HG03521 (cell line): ENCODE measurements around the gene IGFBP4.

Experiments used
- ATAC-seq: cut with Tn5 transposase; IDR thresholded peaks from one replicate; pipeline ENCODE4 v1.9.1; 2021; ENCODE audit warnings: mild to moderate bottlenecking, moderate library complexity; ENCODE audit not compliant: unreplicated experiment

The IGFBP4 gene

DNA sequence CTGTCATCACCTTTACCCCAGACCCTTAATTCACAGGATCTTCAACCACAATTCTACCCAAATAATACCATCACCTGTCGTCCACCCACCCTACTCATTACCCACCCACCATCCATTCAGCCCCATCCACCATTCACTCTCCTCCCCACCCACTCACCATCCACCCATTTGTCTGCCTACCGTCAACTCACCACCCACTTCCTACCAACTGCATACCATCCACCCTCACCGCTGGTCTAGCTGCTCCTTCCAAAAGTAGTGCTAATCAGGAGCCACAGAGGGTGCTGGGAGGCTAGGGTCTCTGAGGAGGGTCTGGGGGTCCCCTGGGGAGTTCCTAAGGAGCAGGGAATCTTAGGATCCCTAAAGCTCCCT, 12.0 kb upstream of the IGFBP4 start:
- ATAC-seq: no peak

DNA sequence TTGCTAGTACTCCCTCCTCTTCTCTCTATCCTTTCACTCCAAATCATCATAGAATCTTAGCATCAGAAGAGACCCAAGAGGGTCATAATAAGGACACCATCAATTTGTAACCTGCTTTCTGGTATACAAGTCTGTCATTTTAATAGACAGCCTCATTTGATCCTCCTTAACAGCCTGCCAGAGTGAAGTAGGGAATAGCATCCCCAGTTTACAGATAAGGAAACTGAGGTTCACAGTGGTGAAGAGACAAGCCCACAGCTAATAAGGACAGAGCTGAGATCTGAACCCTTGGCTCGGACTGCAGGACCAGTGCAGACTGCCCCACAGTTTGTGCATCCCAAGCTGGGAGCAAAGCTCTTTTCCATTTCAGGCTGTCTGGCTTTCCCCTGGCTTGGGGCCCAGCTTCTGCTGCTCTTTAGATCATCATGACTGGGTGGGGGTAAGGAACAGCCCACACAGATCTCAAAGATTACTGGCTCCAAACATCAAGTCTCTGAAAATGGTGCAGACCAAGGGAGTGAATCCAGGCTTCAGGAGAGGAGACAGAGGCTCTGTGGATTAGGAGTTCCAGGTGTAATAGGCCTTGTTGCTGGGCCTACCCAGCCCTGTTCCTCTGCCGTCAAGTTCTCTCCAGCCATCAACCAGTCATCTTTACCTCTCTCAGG, 10.3 kb upstream of the IGFBP4 start:
- no peak for ATAC-seq

GRCh38 chr17:40433551-40434415, 9.5 kb upstream of the IGFBP4 start:
- ATAC-seq: no peak

DNA sequence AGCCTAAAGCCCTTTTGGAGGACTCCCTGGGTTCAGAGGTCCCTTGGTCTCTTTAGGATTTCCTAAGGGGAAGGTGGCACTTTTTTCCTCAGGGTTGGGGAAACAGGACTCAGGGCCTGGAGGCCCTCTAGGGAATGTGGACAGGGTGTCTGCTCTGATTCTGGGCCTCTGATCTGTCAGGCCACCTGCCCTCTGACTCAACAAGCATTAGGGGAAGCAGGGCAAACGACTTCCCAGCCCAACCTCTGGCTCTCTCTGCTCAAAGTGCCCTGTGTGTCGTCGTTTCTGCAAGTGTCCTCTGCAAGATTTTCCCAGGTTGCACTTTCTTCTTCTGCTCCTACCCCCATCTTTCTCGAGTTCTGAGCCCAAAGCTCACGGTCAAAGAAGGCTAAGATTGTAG, 6.6 kb upstream of the IGFBP4 start:
- no peak for ATAC-seq

DNA sequence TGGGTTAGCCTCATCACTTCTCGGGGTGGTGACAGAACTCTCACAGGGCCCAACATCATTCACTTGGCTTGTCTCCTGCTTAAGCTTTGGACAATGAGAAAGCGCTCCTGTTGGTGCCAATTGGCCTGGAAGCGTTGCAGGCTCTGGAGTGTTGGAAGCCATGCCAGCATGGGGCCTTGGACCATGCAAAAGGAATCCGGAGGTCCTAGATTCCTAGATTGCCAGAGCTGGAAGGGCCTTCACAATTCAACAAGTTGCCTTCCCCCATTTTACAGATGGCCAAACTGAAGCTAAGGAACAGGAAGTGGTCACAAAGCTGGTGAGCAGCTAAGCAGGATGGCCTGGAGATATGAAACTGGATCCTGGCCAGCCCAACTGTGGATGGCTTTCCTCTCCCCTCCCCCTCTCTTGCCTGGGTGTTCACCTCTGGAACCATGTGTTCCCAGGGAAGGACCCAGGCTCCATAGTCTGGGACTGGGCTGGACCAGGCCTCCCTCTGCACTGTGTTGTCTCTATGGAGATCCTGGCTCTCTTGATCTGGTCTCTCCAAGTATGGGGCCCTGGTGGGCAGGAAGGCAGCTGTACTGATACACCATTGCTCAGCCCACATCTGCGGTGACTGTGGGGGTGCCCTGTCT, 6.0 kb upstream of the IGFBP4 start:
- no peak for ATAC-seq

DNA sequence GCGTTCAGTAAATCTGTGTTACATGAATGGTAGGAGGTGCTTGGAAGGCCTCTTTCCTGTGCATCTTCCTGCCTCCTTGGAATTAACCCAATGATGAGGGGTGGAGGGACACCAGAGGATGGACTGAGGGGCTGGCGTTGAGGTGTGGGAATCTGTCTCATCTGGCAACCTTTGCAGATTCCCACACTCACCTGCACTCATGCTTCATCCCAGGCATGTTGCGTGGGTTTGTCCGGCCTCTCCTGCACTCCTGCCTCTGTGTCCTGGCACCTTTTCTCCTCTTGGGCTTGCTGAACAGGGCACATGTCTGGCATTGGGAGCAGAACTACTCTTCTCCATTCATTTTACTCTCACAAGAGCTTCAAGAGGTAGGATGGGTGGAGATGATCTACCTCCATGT, 3.1 kb upstream of the IGFBP4 start:
- ATAC-seq: no peak

DNA sequence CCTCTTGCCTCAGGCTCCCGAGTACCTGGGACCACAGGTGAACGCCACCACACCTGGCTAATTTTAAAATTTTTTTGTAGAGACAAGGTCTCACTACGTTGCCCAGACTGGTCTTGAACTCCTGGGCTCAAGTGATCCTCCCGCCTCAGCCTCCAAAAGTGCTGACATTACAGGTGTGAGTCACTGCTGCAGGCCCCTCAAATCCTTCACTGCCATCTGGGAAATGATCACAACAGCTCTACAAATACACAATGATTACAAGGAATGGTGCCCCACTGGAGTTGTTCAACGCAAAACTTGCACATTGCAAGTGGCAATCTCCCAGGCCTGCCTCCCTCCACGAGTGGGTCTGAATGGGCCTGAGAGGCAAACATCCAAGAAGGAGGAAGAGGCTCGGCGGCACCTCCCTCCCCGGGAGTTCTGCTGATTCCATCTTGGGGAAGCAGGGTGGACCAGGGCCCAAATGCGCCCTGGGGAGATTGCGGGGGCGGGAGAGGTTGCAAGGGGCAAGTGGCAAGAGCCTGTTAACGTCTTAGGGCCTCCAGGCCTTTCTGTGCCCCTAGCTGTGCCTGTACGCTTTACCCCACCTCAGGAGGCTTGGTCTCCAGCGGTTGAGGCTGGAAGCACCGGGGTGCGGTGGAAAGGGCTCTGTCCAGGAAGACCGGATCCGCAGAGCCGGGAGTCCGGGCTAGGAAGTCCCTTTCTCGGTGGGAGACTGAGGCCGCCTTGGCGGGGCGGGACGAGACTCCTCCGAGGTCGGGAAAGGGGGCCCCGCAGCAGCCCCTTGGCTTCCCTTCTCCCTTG, 656 bp upstream of the IGFBP4 start:
- ATAC-seq: no peak

GRCh38 chr17:40443988-40444899, 994 bp downstream of the IGFBP4 start:
- ATAC-seq: no peak

DNA sequence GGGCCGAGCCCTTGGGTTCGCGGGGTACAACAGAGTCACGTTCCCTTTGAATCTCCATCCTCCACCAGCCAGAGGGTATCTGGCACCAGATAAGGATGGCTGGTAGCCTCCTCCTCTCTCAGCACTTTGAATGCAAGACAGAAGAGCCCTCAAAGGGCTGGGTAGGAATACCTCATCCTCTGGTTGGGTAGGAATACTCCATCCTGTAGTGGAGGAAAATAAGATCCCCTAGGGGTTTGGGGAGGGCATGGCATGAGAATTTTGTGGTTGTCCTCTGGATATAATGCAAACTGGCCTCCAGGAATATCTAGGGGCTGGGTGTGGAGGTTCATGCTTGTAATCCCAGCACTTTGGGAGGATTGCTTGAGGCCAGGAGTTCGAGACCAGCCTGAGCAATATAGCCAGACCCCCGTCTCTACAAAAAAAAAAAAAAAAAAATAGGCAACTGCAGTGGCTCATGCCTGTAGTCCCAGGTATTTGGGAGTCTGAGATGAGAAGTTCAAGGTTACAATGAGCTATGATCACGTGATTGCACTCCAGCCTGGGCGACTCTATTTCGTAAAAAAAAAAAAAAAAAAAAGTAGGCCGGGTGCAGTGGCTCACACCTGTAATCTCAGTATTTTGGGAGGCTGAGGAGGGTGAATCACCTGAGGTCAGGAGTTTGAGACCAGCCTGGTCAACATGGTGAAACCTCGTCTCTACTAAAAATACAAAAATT, 2.7 kb downstream of the IGFBP4 start:
- no peak for ATAC-seq

GRCh38 chr17:40447148-40447644, 3.9 kb downstream of the IGFBP4 start:
- no peak for ATAC-seq

- ATAC-seq: no peak
Observed at GRCh38 chr17:40447806-40448205, 4.6 kb downstream of the IGFBP4 start.

DNA sequence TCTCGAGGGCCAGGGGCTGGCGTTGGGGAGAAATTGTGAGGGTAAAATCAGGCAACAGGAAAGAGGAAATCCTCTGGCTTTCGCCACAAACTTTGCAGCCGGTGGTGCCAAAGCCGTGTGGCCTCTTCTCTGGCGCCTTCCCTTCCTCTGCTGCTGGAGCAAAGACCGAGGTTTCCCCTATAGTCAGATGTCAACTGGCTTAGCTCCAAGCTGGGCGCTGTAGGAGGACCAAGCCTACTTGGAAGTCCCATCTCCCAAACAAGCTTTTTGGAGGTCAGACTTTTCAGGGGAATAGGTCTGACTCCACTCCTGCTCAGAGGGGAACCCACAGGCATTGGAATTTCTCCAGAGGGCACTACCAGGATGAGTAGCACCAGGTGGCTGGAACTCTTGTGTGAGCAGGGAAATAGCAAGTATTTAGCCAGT, 5.0 kb downstream of the IGFBP4 start:
- no peak for ATAC-seq

DNA sequence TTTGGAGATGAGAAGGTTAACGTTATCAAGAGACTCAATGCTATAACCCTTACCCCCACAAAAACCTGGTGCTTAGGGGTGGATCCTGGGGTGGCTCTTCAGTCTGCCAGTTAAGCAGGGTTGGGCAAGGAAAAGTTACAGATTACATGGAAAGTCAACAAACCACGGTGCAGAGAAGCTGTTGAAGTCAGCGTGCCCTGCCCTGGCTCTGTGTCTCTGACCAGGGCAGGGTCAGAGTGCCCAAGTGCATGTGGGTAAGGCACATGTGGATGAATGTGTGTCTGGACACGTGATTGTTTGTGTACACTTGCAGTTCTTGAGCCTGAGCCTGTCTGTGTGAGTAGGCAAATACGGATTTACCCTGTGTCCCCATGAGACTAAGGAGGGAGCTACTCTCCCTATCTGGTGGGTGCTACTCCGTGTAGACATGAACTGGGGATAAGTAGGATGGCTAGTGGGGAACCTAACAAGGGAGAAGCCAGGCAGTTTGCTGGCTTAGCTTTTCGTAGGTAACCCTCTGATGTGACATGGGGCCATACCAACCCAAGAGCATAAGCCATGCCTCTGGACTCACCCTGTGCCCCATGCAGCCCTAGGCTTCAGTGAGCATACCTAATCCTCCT, 5.5 kb downstream of the IGFBP4 start:
- ATAC-seq: no peak

- ATAC-seq: no peak
Observed at GRCh38 chr17:40450175-40450574, 6.9 kb downstream of the IGFBP4 start.

GRCh38 chr17:40451420-40451819, 8.2 kb downstream of the IGFBP4 start:
- no peak for ATAC-seq

DNA sequence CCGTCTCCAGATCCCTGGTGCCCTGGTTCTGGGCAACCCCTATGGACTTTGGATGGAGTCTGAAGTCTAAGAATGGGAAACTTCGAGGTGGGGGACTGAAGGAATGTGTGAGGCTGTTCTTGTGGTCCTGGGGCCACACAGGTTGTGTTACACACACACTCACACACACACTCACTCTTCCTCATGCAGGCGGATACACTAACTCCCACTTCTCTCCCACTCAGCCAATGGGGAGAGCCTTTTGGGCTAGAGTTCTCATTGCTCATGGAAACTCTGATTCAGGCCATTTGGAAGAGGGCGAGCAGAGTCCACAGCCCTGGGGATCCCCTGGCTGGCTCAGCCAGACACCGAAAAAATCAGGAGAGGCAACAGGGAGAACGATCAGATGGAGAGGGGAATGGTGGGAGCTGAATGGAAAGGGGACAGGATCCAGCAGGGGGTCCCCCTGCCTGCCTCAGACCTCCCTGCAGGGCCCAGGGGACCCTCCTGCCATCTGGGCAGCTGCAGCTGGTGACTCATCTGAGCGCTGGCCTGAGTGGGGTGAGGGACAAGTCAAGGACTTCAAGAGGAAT, 9.1 kb downstream of the IGFBP4 start:
- ATAC-seq: no peak

DNA sequence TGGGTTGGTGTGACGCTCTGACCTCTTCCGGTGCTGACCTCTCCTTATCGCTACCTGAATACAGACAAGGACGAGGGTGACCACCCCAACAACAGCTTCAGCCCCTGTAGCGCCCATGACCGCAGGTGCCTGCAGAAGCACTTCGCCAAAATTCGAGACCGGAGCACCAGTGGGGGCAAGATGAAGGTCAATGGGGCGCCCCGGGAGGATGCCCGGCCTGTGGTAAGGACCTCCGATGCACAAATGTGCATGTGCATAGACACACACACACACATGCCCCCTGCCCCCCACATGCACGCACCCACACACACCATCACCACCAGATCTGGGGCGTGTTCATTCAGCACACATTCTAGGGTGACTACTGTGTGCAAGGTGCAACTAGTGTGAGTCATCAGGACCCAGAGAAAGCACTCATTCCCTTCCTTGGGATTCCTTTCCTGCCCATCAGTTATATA, 9.7 kb downstream of the IGFBP4 start:
- ATAC-seq: no peak

DNA sequence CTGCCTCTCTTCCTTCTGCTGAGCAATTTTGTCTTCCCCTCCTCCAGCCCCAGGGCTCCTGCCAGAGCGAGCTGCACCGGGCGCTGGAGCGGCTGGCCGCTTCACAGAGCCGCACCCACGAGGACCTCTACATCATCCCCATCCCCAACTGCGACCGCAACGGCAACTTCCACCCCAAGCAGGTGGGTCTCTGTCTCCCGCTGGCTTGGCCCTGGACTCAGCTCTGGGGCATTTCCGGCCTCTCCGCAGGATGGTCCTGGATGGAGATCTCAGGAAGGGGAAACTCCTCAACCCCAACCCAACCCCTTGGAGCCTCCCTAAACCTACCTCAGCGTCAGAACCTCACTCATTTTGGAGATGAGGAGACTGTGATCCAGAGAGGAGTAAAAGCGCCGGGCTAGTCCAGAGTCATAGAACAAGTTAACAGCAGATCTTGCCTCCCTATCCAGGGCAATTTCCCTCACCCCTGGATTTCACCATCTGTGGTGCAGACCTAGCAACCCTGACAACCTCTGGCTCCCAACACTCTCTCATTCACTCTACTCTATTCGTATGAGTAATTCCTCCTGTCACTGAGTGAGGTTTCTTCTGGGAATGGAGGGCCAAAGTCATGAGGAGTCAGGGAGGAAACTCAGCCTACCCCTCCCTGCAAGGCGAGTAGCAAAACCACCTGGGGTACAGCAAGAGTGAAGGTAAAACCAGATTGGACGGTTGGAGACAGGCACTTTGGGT, 10.8 kb downstream of the IGFBP4 start:
- no peak for ATAC-seq
